Omental fat pad (tissue), 4 donors: ENCODE results near the gene VAC14. TPM values are rescaled to one million over a fixed set of nuclear protein-coding genes. Genes with fewer than 3 reads are reported as not detected.

Experiments
- ATAC-seq: fragments of 150-250 bp; one replicate; pipeline ENCODE4 v1.9.1; 2016; ENCODE audit warnings: mild to moderate bottlenecking, moderate library complexity; ENCODE audit not compliant: low FRiP score
- DNase-seq: peaks from one replicate; pipeline ENCODE4 v3.0.0-alpha.2; 2019; ENCODE audit warnings: low spot score
- total RNA-seq, 4 donors: library from RNA; depleted of rRNA; stranded (reverse); fragments of >200 nt; gene quantifications; one replicate each; pipeline ENCODE4 v1.1.0, GENCODE V29; 2016
- TF ChIP-seq, protein P1 (sequence below), 3 donors: fragments of 450-650 bp; IDR thresholded peaks; one replicate each; pipeline ENCODE4 v1.5.1; 2016 to 2017; ENCODE audit warnings: antibody characterized with exemption in 3 of 3, mild to moderate bottlenecking in 3 of 3, moderate library complexity in 2 of 3

Gene VAC14
- total RNA-seq, 4 donors from 2014 or later: 24.0 to 44.1 (median 35.0) TPM

DNA sequence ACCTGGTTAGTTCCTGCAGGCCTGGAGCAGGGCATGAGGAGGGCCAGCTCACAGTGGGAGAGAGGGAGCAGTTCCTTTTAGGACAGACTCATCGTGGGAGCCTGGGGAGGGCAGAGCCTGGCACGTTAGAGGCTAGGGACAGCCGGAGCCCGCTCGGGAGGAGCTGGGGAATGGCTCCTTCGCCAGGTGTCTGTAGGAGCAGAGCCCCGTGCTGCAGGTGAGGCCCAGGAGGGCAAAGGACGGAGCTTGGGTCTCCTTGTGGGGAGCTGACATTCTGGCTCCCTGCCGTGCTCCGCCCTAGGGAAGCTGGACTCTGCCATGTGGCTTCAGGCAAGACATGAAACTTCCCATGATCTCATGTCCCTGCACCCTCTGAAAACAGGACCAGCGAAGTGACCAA, 96.4 kb downstream of the VAC14 start:
- TF ChIP-seq, protein P1, sequence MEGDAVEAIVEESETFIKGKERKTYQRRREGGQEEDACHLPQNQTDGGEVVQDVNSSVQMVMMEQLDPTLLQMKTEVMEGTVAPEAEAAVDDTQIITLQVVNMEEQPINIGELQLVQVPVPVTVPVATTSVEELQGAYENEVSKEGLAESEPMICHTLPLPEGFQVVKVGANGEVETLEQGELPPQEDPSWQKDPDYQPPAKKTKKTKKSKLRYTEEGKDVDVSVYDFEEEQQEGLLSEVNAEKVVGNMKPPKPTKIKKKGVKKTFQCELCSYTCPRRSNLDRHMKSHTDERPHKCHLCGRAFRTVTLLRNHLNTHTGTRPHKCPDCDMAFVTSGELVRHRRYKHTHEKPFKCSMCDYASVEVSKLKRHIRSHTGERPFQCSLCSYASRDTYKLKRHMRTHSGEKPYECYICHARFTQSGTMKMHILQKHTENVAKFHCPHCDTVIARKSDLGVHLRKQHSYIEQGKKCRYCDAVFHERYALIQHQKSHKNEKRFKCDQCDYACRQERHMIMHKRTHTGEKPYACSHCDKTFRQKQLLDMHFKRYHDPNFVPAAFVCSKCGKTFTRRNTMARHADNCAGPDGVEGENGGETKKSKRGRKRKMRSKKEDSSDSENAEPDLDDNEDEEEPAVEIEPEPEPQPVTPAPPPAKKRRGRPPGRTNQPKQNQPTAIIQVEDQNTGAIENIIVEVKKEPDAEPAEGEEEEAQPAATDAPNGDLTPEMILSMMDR (IDR thresholded peaks at IDR 0.05): no peak
- DNase-seq (no peak), ATAC-seq (no peak)

DNA sequence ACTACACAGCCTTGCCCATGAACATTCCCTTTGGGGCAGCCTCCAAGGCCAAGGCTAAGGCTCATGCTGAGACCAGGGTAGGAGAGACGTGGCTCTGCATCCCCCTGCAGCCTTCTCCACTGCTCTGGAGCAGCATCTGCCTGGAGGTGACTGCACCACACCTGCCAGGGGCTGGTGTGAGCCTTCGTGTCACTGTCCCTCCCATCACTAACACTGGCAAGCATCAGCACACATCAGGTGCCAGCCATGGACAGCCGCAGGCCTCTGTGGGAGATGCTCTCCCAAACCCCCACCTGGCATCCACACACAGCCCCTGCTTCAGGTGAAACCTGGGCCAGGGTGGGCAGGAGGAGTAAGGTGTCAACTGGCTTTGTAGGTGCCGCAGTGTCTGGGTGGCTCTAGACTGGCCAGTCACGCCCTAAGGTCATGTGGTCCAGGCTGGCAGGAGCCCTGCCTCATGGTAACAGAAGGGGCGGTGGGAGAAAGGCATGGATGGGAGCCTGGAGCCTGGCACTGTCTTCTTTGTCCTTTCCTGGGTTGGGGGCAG, 97.0 kb downstream of the VAC14 start:
- TF ChIP-seq, protein P1 (IDR thresholded peaks at IDR 0.05): no peak
- DNase-seq (no peak), ATAC-seq (no peak)

DNA sequence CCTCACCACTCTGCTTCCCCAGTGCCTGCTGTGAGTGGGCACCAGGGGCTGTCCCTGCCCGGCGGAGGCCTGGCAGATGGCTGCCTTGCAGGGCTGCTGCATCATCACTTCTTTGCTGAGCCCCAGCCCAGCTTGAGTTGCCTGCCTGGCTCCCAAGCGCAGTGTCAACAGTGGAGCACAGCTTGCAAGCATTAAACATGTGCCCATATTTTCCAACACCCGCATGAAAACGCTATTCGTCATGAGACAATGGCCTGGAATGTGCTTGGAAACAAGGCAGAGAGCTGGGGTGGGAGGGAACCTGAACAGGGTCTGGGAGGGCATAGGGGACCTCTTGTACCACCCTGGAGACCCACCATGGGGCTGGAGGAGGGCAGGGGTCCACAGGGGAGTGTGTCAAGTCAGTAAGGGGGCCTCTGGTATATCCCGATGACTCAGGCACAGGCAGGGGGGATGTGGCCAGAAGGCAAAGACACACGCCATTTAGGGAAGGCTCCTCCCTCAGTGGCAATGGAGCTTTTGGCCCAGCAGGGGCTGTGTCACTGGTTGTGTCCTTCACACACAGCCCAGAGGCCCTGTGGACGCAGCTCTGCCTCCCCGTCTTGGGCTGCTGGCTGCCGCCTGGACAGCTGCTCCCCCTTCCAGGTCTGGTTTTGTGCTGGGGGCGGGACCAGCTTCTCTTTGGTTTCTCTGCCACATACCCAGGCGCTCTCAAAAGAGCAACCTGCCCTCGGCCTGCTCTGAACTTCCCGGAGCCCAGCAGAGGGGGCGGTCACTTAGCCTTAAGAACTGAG, 97.7 kb downstream of the VAC14 start:
- DNase-seq (no peak), ATAC-seq (no peak)
- TF ChIP-seq, protein P1 (IDR thresholded peaks at IDR 0.05): no peak

DNA sequence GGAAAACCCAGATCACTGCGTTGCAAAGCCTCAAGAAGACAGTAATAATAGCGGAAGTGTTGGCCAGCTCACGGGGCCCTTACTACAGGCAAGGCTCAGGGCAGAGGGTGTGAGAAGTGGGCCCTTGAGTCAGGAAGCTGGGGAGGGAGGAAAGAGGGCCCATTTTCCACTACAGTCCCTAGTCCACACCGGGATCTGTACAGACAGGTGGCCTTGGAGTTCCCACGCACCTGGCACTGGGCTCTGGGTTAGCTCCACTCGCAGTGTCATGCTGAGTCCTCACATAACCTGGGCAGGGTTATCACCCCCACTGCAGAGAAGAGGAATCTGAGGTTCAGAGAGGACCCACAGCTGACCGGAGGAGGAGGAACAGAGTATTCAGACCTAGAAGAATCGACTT, 98.3 kb downstream of the VAC14 start:
- DNase-seq (no peak), ATAC-seq (no peak)
- TF ChIP-seq, protein P1 (IDR thresholded peaks at IDR 0.05): no peak

DNA sequence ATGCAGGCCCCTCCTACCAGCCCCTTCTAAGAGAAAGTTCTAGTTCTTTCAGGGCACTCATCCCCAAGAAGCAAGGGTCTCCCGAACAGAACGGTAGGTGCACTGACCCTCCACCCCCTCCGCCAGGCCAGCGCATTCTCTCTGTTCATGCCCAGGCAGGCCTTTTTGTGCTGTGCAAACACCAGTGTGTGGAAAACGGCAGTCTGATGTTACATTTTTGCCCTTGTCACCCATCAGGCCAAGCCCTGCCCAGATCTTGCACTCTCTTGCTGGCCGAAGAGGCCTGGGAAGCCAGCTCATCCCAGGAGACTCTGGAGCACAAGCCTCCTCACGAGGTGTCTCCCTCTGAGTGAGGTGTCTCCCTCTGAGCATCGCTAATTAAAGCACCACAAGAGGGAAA, 99.0 kb downstream of the VAC14 start:
- TF ChIP-seq, protein P1 (IDR thresholded peaks at IDR 0.05): no peak
- ATAC-seq (no peak), DNase-seq (no peak)

DNA sequence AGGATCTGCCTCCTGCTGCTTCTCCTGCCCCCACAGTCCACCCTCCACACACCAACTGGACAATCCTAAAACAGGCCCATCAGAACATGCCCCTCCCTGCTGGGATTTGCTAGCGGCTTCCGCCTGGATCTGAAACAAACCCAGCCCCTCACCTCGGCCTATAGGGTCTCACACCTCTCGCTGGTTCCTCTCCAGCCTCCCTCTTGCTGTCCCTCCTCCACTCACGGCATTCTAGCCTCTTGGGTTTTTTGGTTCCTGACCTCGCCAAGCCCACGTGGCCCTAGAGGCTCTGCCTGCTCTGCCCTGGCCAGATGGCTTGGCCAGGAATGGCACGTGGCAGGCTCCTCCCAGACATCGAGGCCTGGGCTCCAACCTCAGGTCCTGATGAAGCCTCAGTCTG, 99.4 kb downstream of the VAC14 start:
- DNase-seq (no peak), ATAC-seq (no peak)

More for the DNA sequence above, 99.4 kb downstream of the VAC14 start:
- TF ChIP-seq, protein P1 (IDR thresholded peaks at IDR 0.05): no peak
